Mesangial cell (primary cell): ENCODE data around the gene FOS. TPM values are rescaled to one million over a fixed set of nuclear protein-coding genes. Genes with fewer than 3 reads are reported as not detected.

ENCODE experiments used
- total RNA-seq: library from RNA; depleted of rRNA; stranded (reverse); fragments of >200 nt; gene quantifications from 2 replicates; pipeline ENCODE4 v1.2.3, GENCODE V29; 2015

Gene FOS
- 26.6 and 56.2 TPM in 2 replicates for total RNA-seq

DNA sequence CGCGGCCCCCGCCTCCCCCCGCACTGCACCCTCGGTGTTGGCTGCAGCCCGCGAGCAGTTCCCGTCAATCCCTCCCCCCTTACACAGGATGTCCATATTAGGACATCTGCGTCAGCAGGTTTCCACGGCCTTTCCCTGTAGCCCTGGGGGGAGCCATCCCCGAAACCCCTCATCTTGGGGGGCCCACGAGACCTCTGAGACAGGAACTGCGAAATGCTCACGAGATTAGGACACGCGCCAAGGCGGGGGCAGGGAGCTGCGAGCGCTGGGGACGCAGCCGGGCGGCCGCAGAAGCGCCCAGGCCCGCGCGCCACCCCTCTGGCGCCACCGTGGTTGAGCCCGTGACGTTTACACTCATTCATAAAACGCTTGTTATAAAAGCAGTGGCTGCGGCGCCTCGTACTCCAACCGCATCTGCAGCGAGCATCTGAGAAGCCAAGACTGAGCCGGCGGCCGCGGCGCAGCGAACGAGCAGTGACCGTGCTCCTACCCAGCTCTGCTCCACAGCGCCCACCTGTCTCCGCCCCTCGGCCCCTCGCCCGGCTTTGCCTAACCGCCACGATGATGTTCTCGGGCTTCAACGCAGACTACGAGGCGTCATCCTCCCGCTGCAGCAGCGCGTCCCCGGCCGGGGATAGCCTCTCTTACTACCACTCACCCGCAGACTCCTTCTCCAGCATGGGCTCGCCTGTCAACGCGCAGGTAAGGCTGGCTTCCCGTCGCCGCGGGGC is at the start of gene FOS:
Gene FOS (plus strand): TSS at position 407 of the 731 bp plus-strand sequence. CDS start 155 bp downstream, at position 562.

Other genes starting within 250 kb of the FOS start
- 10.9 and 12.0 TPM in 2 replicates for gene MLH3, start 227.4 kb upstream of the FOS start, total RNA-seq
- gene ACYP1, start 214.8 kb upstream of the FOS start, total RNA-seq: 8.4 and 17.3 TPM in 2 replicates
- gene ZC2HC1C, start 209.2 kb upstream of the FOS start, total RNA-seq: 2.0 and 2.4 TPM in 2 replicates
- 21.2 and 48.3 TPM in 2 replicates for gene NEK9, start 151.8 kb upstream of the FOS start, total RNA-seq
- gene TMED10, start 102.2 kb upstream of the FOS start, total RNA-seq: 168 and 171 TPM in 2 replicates
- gene JDP2, start 149.2 kb downstream of the FOS start, total RNA-seq: 23.1 and 35.2 TPM in 2 replicates
- not detected in 2 replicates for gene BATF, start 243.6 kb downstream of the FOS start, total RNA-seq